Measurements from ENCODE around the gene WDFY4. TPM values are rescaled to one million over a fixed set of nuclear protein-coding genes. Genes with fewer than 3 reads are reported as not detected.

WDFY4 gene
- total and polyA plus RNA-seq, 2 of the 4 experiments (the other 2 are of a cell fraction) = not detected

GRCh38 chr10:48811461-48811860 is 126.8 kb downstream of the WDFY4 start:
- ATAC-seq (ENCODE audit: low read depth) = no peak
- in situ Hi-C loops (cut with MboI; ENCODE audit: low sequenced_read_pairs) = no loop called here
- CTCF ChIA-PET = no interaction called here

More at GRCh38 chr10:48811461-48811860, 126.8 kb downstream of the WDFY4 start:
- Histone ChIP-seq H3K4me1 (ENCODE audit: control insufficient read depth, insufficient read depth, low read length) (no peaks in the 10 kb centered on the region), H3K27me3 (ENCODE audit: control insufficient read depth, insufficient read depth, low read length) (no peaks in the 10 kb centered on the region), H3K4ac (ENCODE audit: low read depth, low read length) (no peak overlapping the region), H3K14ac (replicated peaks; ENCODE audit: low read depth, low read length) (no peak overlapping the region), H2AFZ (replicated peaks; ENCODE audit: low read length, poor library complexity) (no peak overlapping the region), H3K79me1 (ENCODE audit: low read depth in 1 of 2, low read length in 2 of 2) (no peaks in the 10 kb centered on the region), H3K36me3 (ENCODE audit: control insufficient read depth, insufficient read depth, low read length) (no peaks in the 10 kb centered on the region), H2BK5ac (ENCODE audit: low read depth, low read length, poor library complexity, severe bottlenecking) (no peak overlapping the region), H3K18ac (ENCODE audit: low read depth, low read length) (no peak overlapping the region), H3K9me3 (ENCODE audit: control insufficient read depth, insufficient read depth, low read length) (no peaks in the 10 kb centered on the region), H4K8ac (ENCODE audit: low read depth in 2 of 2, low read length in 2 of 2) (no peak overlapping the region), H3K27ac (ENCODE audit: insufficient read depth, low read length) (no peak overlapping the region), H2AK9ac (replicated peaks; ENCODE audit: low read depth, low read length, poor library complexity) (no peak overlapping the region), H3K4me3 (ENCODE audit: insufficient read depth, low read depth, low read length) (no peak overlapping the region), H3K56ac (ENCODE audit: extremely low read depth, insufficient read depth, low read length) (no peak overlapping the region), H4K5ac (ENCODE audit: low read depth, low read length) (no peak overlapping the region), H2BK120ac (ENCODE audit: low read depth, low read length) (no peak overlapping the region), H3K9ac (ENCODE audit: low read depth, low read length) (no peak overlapping the region), H4K91ac (ENCODE audit: insufficient read depth, low read depth, low read length) (no peak overlapping the region), H2AK5ac (ENCODE audit: low read depth, low read length) (no peak overlapping the region), H2BK15ac (ENCODE audit: low read depth, low read length) (no peak overlapping the region), H3K9me1 (ENCODE audit: insufficient read depth, low read length) (no peaks in the 10 kb centered on the region), H3K4me2 (ENCODE audit: low read depth, low read length) (no peak overlapping the region), H2BK20ac (ENCODE audit: low read depth, low read length) (no peak overlapping the region), H4K20me1 (ENCODE audit: insufficient read depth, low read length) (no peaks in the 10 kb centered on the region), H3K23ac (ENCODE audit: low read depth, low read length) (no peak overlapping the region)
- DNase-seq = no peak
- no TSS peak for BruUV-seq (replicated peaks)
- 31% methylated on average over 3 of the region's 5 CpGs; no CpG with 5 or more reads in 1 of the 2 experiments for WGBS, 2 experiments (ENCODE audit: extremely low coverage in 2 of 2, insufficient read length in 1 of 2)
- POLR2A ChIA-PET (ENCODE audit: unreplicated experiment) = interaction anchor here (0.6 kb wide), 1 partner anchor 504 kb away, joined by 3 read pairs; no protein-coding TSS in a partner anchor
- dilution Hi-C loops (cut with HindIII; ENCODE audit: low sequenced_read_pairs, unreplicated experiment) (no loop called here), intact Hi-C loops (cut with micrococcal nuclease) (no loop called here)
- no peak for TF ChIP-seq RCOR1 (IDR thresholded peaks at IDR 0.05; ENCODE audit: insufficient replicate concordance, low read length)
- TF ChIP-seq FOS (IDR thresholded peaks at IDR 0.05; ENCODE audit: low read depth, low read length) = no peak
- no peak for TF ChIP-seq NFE2L2 (IDR thresholded peaks at IDR 0.05; ENCODE audit: low read depth, low read length)

Measured in IMR-90 (cell line).